ENCODE measurements around the gene GDPD2.

The GDPD2 gene

DNA sequence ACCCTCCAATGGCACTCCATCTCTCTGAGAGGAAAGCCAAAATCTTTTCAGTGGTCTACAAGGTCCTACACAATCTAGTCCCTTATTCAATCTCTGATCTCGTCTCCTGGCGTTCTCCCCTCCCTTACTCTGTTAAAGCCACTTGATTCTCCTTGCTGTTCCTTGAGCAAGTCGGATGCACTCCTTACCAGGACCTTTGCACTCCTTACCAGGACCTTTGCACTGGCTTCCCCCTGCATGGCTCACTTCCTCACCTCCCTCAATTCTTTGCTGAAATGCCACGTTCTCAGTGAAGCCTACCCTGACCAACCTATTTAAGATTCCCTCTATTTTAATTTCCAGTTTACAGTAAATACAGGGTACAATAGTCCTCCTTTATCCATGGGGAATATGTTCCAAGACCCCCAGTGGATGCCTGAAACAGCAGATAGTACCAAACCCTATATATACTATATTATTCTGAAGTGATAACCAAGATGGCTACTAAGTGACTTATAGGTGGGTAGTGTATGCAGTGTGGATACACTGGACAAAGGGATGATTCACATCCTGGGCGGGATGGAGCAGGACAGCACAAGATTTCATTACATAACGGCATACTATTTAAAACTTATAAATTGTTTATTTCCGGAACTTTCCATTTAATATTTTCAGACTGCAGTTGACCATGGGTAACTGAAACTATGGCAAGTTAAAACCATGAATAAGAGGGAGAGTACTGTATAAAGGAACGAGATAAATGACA, 15.0 kb downstream of the GDPD2 start:
- no peak for DNase-seq (ENCODE audit: low spot score)

GRCh38 chrX:70439016-70439415, 15.9 kb downstream of the GDPD2 start:
- DNase-seq (ENCODE audit: low spot score), result peak; percentile 42

DNA sequence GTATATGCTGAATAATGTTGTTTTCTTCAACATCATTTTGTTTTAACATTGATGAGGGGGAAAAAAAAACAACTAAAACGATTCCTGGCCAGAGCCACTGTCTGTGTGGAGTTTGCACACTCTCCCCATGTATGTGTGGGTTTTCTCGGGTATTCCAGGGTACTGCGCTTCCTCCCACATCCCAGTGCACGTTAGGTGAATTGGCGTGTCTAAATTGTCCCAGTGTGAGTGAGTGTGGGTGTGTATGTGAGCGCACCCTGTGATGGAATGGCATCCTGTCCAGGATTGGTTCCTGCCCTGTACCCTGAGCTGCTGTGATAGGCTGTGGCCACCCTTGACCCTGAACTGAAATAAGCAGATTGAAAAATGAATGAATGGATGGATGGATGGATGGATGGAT, 19.1 kb downstream of the GDPD2 start:
- DNase-seq (ENCODE audit: low spot score), result no peak

GRCh38 chrX:70444326-70444945, 21.3 kb downstream of the GDPD2 start, which contains the start of gene DLG3:
Gene DLG3, plus strand, starts transcription at chrX:70444835. Its CDS starts 367 bp downstream, at chrX:70445202.
- DNase-seq (ENCODE audit: low spot score), result peak; percentile 31

- no peak for DNase-seq (ENCODE audit: low spot score)
These were observed 22.0 kb downstream of the GDPD2 start for GRCh38 chrX:70444946-70445656.

- no peak for DNase-seq (ENCODE audit: low spot score)
These were observed 22.8 kb downstream of the GDPD2 start for GRCh38 chrX:70445951-70446350.

DNA sequence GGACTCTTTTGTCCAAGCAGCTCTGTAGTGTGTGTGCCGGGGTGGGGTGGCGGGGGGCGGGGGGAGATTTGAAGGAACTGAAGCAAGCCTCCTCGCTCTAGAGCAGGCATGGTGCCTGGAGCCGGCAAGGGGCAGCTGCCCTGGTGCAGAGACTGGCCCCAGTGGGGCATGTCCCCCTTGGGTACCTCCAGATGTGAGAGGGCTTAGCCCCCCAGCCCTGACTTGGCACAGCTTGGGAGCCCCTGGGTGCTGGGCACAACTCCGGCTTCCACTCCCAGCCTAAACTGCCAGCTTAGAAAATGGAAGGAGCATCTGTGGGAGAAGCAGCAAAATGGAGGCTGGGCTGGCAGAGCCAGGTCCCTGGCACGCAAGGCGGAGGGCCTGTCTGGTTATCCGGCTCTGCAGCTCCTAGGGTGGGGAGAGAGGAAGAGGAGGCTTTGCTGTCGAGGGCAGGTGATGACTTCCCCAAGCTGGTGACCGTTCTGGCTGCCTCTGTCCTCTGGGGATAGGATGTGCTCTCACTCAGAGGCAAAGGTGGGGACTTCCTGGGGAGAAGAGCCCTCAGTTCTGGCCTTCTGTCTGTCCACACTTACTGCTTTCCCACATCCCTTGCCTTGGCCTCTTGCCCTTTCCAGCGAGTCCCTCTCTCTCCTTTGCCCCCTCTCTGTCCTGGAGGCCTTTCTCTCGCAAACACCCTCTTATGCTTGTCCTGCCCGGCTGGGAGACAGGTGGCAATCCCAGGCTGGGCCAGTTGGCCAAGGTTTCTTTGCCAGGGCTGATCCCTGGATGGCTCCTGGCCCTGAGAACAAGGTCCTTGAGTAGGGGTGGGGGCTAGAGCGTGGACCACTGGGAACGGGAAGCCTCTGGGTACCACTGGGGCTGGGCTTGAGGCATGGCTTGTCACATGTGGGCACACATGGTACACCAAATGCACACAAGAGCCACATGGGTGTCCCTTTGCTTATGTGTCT, 23.6 kb downstream of the GDPD2 start:
- DNase-seq (ENCODE audit: low spot score), result no peak

GRCh38 chrX:70449457-70449966, 26.4 kb downstream of the GDPD2 start:
- no peak for DNase-seq (ENCODE audit: low spot score)

- peak; percentile 54 for DNase-seq (ENCODE audit: low spot score)
These were observed 29.1 kb downstream of the GDPD2 start for GRCh38 chrX:70452143-70452733.

DNA sequence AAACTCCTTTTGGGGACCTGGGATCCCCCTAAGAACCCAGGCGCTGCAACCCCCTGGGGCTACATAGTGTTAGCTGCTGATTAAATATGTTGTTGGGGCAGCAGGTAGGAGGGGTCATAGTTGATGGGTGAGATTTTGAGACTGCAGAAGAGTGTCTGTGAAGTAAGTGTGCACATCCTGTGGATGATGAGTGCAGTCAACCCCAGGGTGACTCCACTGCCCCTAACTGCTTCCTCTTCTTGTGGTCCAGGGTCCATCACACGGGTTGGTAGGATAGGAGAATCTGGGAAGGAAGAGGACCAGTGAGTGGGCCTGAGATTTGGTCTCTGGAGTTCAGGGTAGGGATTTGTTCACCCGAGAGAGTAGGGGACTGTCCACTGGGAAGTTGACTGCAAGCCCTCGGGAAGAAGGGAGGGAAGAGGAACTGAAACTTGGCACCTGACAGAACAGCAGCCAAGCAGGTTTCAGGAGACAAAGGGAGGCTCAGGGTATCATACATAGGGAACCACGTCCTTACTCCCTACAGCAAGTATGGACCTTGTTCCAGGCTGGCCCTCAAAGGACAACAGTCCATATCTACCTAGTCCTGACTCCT, 30.0 kb downstream of the GDPD2 start:
- no peak for DNase-seq (ENCODE audit: low spot score)

- peak; percentile 93 for DNase-seq (ENCODE audit: low spot score)
These were observed 31.6 kb downstream of the GDPD2 start for GRCh38 chrX:70454441-70455365.

DNA sequence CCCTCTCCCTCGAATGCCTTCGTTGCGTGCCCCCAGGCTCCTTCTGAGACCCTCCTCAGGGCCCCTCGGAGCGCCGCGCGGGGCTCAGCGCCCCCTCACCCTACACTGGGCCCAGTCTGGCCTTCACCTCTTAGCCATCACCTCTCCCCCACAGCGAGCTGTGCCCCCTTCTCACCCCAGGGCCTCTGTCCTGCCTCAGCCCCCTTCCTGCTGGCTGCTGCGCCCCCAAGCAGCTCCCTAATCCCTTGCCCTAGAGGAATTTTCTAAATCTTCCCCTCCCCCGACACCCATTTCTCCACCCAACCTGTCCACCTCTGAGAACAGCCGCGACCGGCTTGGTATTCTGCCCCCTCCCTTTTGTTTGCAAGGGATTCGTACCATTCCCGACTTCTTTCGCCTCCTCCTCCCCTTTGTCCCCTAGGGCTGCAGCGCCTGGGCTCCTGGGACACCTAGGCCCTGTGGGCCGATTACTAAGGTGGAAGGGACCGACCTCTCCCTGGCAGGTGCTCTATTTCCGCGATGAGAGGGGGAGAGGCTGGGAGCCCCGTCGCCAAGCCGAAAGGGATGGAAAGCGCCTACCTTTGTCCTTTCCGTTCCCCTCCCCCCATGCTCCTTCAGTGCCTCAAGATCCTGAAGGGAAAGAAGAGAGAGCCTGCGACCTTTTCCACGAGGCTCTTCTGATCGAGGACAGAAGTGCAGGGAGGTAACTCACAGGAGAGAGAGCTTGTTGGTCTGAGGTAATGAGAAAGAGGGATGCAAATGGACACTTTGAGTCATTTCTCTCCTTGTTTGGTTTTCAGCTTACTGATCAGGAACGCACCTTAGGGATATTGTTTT, 32.5 kb downstream of the GDPD2 start:
- DNase-seq (ENCODE audit: low spot score), result peak; percentile 42

- no peak for DNase-seq (ENCODE audit: low spot score)
These were observed 33.1 kb downstream of the GDPD2 start for GRCh38 chrX:70456256-70456655.

GRCh38 chrX:70461026-70461425, 37.9 kb downstream of the GDPD2 start:
- DNase-seq (ENCODE audit: low spot score), result no peak

GRCh38 chrX:70464051-70464450, 40.9 kb downstream of the GDPD2 start:
- no peak for DNase-seq (ENCODE audit: low spot score)

- DNase-seq (ENCODE audit: low spot score), result no peak
These were observed 43.9 kb downstream of the GDPD2 start for GRCh38 chrX:70466968-70467367.

DNA sequence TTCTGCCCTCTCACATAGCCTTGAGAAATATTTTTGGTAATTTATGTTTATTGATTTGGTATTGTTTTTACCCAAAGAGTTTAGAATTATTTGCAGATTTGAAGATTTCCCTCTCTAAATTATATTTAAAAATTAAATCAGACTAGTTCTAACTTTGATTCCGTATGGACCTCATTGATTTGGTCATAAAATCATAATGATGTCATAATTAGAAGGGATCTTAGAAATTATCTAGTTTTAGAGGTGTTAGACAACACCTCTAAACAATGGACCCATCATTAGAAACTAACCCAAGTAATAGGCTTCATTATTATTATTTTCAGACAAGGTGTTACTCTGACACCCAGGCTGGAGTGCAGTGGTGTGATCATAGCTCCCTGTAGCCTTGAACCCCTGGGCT, 45.6 kb downstream of the GDPD2 start:
- DNase-seq (ENCODE audit: low spot score), result no peak

GRCh38 chrX:70470850-70471289, 47.8 kb downstream of the GDPD2 start:
- DNase-seq (ENCODE audit: low spot score), result peak; percentile 77

Data from SW480 (cell line).